ENCODE results near the gene MTARC1.

MTARC1 gene

GRCh38 chr1:220786337-220787068 is at the start of gene MTARC1:
TSS of gene MTARC1 (plus strand) at chr1:220786913. CDS start at chr1:220786945, 32 bp downstream.
- Mint-ChIP-seq H3K9me3 (no peaks in the 10 kb centered on the region), H3K4me3 (no peak within 1 kb of the TSS), H3K27ac (no peak within 1 kb of the TSS), H3K27me3 (ENCODE audit: low read depth) (peaks cover 68% of the 10 kb centered on the region), H3K4me1 (ENCODE audit: low read depth) (no peaks in the 10 kb centered on the region), H3K36me3 (ENCODE audit: low read depth) (no peaks in the 10 kb centered on the region)

DNA sequence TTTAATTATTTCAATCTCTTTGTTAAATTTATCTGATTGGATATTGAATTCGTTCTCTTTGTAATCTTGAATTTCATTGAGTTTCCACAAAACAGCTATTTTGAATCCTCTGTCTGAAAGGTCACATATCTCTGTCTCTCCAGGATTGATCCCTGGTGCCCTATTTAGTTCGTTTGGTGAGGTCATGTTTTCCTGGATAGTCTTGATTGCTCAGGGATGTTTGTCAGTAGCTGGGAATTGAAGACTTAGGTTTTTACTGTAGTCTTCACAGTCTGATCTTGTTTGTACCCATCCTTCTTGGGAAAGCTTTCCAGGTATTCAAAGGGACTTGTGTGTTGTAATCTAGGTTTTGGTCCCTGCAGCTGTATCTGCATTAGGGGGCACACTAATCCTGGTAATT is 45.4 kb upstream of the MTARC1 start:
- H3K9me3 Mint-ChIP-seq = no peaks in the 10 kb centered on the region
- H3K4me1 Mint-ChIP-seq (ENCODE audit: low read depth) = no peaks in the 10 kb centered on the region
- H3K27ac Mint-ChIP-seq = no peak overlapping the region
- H3K27me3 Mint-ChIP-seq (ENCODE audit: low read depth) = peaks cover 33% of the 10 kb centered on the region
- no peak overlapping the region for H3K4me3 Mint-ChIP-seq
- peaks cover 1% of the 10 kb centered on the region for H3K36me3 Mint-ChIP-seq (ENCODE audit: low read depth)

DNA sequence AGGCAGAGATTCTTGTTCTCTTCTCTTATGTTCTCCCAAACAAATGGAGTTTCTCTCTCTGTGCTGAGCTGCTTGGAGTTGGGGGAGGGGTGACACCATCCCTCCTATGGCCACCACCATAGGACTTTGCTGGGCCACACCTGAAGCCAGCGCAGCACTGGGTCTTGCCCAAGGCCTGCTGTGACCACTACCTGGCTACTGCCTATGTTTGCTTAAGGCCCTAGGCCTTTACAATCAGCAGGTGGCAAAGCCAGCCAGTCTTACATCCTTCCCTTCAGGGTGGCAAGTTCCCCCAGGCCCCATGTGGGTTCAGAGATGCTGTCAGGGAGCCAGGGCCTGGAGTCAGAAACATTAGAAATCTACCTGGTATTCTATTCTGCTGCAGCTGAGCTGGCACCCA is 44.9 kb upstream of the MTARC1 start:
- H3K27me3 Mint-ChIP-seq (ENCODE audit: low read depth) = peaks cover 38% of the 10 kb centered on the region
- H3K27ac Mint-ChIP-seq = no peak overlapping the region
- no peak overlapping the region for H3K4me3 Mint-ChIP-seq

GRCh38 chr1:220742520-220742919 is 44.2 kb upstream of the MTARC1 start:
- peaks cover 1% of the 10 kb centered on the region for H3K36me3 Mint-ChIP-seq (ENCODE audit: low read depth)
- no peaks in the 10 kb centered on the region for H3K9me3 Mint-ChIP-seq

More for the DNA sequence above, 44.9 kb upstream of the MTARC1 start:
- H3K36me3 Mint-ChIP-seq (ENCODE audit: low read depth) = peaks cover 1% of the 10 kb centered on the region
- H3K4me1 Mint-ChIP-seq (ENCODE audit: low read depth) = no peaks in the 10 kb centered on the region
- no peaks in the 10 kb centered on the region for H3K9me3 Mint-ChIP-seq

GRCh38 chr1:220746851-220747250 is 39.9 kb upstream of the MTARC1 start:
- H3K27ac Mint-ChIP-seq = no peak overlapping the region
- no peaks in the 10 kb centered on the region for H3K9me3 Mint-ChIP-seq
- peaks cover 63% of the 10 kb centered on the region for H3K27me3 Mint-ChIP-seq (ENCODE audit: low read depth)
- no peak overlapping the region for H3K4me3 Mint-ChIP-seq
- H3K4me1 Mint-ChIP-seq (ENCODE audit: low read depth) = peaks cover 6% of the 10 kb centered on the region
- H3K36me3 Mint-ChIP-seq (ENCODE audit: low read depth) = peaks cover 1% of the 10 kb centered on the region

More at GRCh38 chr1:220742520-220742919, 44.2 kb upstream of the MTARC1 start:
- Mint-ChIP-seq H3K27me3 (ENCODE audit: low read depth) (peaks cover 42% of the 10 kb centered on the region), H3K4me3 (no peak overlapping the region), H3K27ac (no peak overlapping the region), H3K4me1 (ENCODE audit: low read depth) (no peaks in the 10 kb centered on the region)

- no peaks in the 10 kb centered on the region for H3K9me3 Mint-ChIP-seq
- peaks cover 66% of the 10 kb centered on the region for H3K27me3 Mint-ChIP-seq (ENCODE audit: low read depth)
- H3K27ac Mint-ChIP-seq = no peak overlapping the region
- H3K36me3 Mint-ChIP-seq (ENCODE audit: low read depth) = peaks cover 1% of the 10 kb centered on the region
- peak overlapping the region; percentile 10 for H3K4me3 Mint-ChIP-seq
- peaks cover 6% of the 10 kb centered on the region for H3K4me1 Mint-ChIP-seq (ENCODE audit: low read depth)
These were observed 39.1 kb upstream of the MTARC1 start for GRCh38 chr1:220747437-220748088.

DNA sequence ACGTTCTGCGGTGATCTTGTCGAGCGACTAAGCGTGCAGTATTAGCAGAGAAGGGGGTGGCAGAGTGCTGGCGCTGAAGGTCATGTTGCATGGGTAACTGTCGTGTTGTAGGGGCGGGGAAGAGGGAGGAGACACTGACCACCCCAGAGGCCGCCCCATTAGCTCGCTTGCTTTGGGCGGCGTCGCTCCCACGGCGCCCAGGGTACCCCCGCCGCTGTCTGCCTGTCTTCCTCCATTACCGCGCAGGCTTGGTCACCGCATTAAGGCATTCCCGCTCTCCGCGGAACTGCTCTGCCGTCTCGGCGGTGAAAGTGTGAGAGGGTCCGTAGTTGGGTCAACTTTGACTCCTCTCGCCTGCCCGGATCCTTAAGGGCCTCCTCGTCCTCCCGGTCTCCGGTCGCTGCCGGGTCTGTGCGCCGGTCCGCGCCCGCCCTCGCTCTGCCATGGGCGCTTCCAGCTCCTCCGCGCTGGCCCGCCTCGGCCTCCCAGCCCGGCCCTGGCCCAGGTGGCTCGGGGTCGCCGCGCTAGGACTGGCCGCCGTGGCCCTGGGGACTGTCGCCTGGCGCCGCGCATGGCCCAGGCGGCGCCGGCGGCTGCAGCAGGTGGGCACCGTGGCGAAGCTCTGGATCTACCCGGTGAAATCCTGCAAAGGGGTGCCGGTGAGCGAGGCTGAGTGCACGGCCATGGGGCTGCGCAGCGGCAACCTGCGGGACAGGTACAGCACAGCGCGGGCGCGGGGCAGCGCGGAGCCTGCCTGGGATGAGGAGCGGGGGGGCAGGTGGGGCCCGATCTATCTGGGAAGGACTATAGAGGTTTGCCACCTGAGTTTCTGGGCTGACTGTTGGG is 38.4 kb upstream of the MTARC1 start, which contains the start of gene MTARC2:
Gene MTARC2, plus strand, starts transcription at position 234 of the 846 bp plus-strand sequence. Its CDS starts 210 bp downstream, at position 444.
- Mint-ChIP-seq H3K4me1 (ENCODE audit: low read depth) (peaks cover 6% of the 10 kb centered on the region), H3K27ac (no peak within 1 kb of the TSS), H3K4me3 (peak within 1 kb of the TSS; percentile 10), H3K36me3 (ENCODE audit: low read depth) (peaks cover 1% of the 10 kb centered on the region), H3K9me3 (no peaks in the 10 kb centered on the region), H3K27me3 (ENCODE audit: low read depth) (peaks cover 66% of the 10 kb centered on the region)

- no peak overlapping the region for H3K4me3 Mint-ChIP-seq
- peaks cover 66% of the 10 kb centered on the region for H3K27me3 Mint-ChIP-seq (ENCODE audit: low read depth)
- no peaks in the 10 kb centered on the region for H3K9me3 Mint-ChIP-seq
- peaks cover 1% of the 10 kb centered on the region for H3K36me3 Mint-ChIP-seq (ENCODE audit: low read depth)
- no peak overlapping the region for H3K27ac Mint-ChIP-seq
- peaks cover 6% of the 10 kb centered on the region for H3K4me1 Mint-ChIP-seq (ENCODE audit: low read depth)
These were observed 37.8 kb upstream of the MTARC1 start for GRCh38 chr1:220748936-220749335.

- H3K9me3 Mint-ChIP-seq = no peaks in the 10 kb centered on the region
- H3K4me3 Mint-ChIP-seq = no peak overlapping the region
- no peak overlapping the region for H3K27ac Mint-ChIP-seq
- peaks cover 6% of the 10 kb centered on the region for H3K4me1 Mint-ChIP-seq (ENCODE audit: low read depth)
- H3K27me3 Mint-ChIP-seq (ENCODE audit: low read depth) = peaks cover 64% of the 10 kb centered on the region
- peaks cover 1% of the 10 kb centered on the region for H3K36me3 Mint-ChIP-seq (ENCODE audit: low read depth)
These were observed 36.6 kb upstream of the MTARC1 start for GRCh38 chr1:220750131-220750515.

DNA sequence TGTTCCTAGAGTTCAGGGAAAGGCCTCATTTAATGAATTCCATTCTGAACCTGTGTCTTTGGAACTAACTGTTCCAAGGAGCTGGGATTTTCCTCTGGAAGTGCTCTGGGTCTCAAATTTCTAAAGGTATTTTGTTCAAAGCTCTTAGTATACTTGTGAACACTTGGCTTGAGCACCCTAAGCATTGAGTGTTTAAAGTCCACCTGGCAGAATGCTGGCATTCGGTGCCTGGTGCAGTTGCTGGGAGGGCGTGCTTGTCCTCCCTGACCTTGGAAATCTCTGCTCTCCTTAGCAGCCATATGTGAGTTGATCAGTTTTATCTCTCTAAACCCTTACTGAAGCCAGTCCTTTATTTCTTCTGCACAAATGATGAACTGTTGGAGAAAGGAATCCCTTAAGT is 35.6 kb upstream of the MTARC1 start:
- H3K4me1 Mint-ChIP-seq (ENCODE audit: low read depth) = peaks cover 6% of the 10 kb centered on the region
- no peak overlapping the region for H3K27ac Mint-ChIP-seq
- H3K27me3 Mint-ChIP-seq (ENCODE audit: low read depth) = peaks cover 57% of the 10 kb centered on the region

GRCh38 chr1:220754212-220754917 is 32.3 kb upstream of the MTARC1 start:
- Mint-ChIP-seq H3K4me3 (no peak overlapping the region), H3K9me3 (no peaks in the 10 kb centered on the region), H3K27me3 (ENCODE audit: low read depth) (peaks cover 30% of the 10 kb centered on the region), H3K36me3 (ENCODE audit: low read depth) (no peaks in the 10 kb centered on the region), H3K27ac (no peak overlapping the region), H3K4me1 (ENCODE audit: low read depth) (no peaks in the 10 kb centered on the region)

More for the DNA sequence above, 35.6 kb upstream of the MTARC1 start:
- H3K36me3 Mint-ChIP-seq (ENCODE audit: low read depth) = no peaks in the 10 kb centered on the region
- no peaks in the 10 kb centered on the region for H3K9me3 Mint-ChIP-seq
- no peak overlapping the region for H3K4me3 Mint-ChIP-seq

DNA sequence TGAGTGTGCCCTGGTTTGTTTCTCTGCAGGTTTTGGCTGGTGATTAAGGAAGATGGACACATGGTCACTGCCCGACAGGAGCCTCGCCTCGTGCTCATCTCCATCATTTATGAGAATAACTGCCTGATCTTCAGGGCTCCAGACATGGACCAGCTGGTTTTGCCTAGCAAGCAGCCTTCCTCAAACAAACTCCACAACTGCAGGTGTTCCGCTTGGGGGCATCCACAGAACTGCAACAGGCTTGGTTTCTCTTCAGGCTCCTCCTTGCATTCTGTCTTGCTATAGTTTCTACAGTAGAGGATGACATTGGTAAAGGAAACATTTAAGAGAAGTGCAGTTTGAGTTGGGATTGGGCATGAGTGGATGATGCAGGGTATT is 31.8 kb upstream of the MTARC1 start:
- Mint-ChIP-seq H3K27me3 (ENCODE audit: low read depth) (peaks cover 27% of the 10 kb centered on the region), H3K4me3 (no peak overlapping the region)

DNA sequence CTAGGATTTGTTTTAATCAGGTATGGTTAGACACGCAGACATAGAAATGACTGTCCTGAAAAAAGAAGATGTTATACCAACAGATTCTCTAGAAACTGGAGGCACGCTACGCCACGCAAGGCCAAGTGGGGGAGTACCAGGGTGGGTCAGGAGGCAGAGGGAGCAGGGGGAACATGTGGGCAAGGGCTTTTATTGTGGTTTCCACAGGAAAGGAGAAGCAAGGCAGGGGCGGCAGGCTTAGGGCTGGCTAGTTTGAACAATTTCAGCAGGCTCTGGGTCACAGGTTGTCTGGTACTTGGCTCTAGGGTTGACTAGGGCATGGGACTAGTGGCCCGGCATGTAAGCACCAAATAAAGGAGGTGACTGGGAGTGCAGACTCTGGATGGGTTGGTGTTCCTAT is 31.4 kb upstream of the MTARC1 start:
- Mint-ChIP-seq H3K27me3 (ENCODE audit: low read depth) (peaks cover 27% of the 10 kb centered on the region), H3K9me3 (no peaks in the 10 kb centered on the region)

More for the DNA sequence above, 31.8 kb upstream of the MTARC1 start:
- H3K9me3 Mint-ChIP-seq = no peaks in the 10 kb centered on the region
- H3K4me1 Mint-ChIP-seq (ENCODE audit: low read depth) = no peaks in the 10 kb centered on the region
- H3K27ac Mint-ChIP-seq = no peak overlapping the region
- no peaks in the 10 kb centered on the region for H3K36me3 Mint-ChIP-seq (ENCODE audit: low read depth)

GRCh38 chr1:220757441-220757840 is 29.3 kb upstream of the MTARC1 start:
- peaks cover 9% of the 10 kb centered on the region for H3K27me3 Mint-ChIP-seq (ENCODE audit: low read depth)
- H3K27ac Mint-ChIP-seq = no peak overlapping the region
- no peaks in the 10 kb centered on the region for H3K4me1 Mint-ChIP-seq (ENCODE audit: low read depth)
- H3K9me3 Mint-ChIP-seq = no peaks in the 10 kb centered on the region
- no peak overlapping the region for H3K4me3 Mint-ChIP-seq
- no peaks in the 10 kb centered on the region for H3K36me3 Mint-ChIP-seq (ENCODE audit: low read depth)

More for the DNA sequence above, 31.4 kb upstream of the MTARC1 start:
- H3K27ac Mint-ChIP-seq = no peak overlapping the region
- no peaks in the 10 kb centered on the region for H3K4me1 Mint-ChIP-seq (ENCODE audit: low read depth)
- H3K4me3 Mint-ChIP-seq = no peak overlapping the region
- H3K36me3 Mint-ChIP-seq (ENCODE audit: low read depth) = no peaks in the 10 kb centered on the region

Data from T-helper 1 cell treated with Interleukin-12 subunit alpha and Interleukin-12 subunit beta and Interleukin-4 antibody, amounts not matched to agents 30 μg/mL and 1 μg/mL, for 36 hours (primary cell).